Renal cortex interstitium (tissue), 11 donors: ENCODE results near the gene ASXL1. TPM values are rescaled to one million over a fixed set of nuclear protein-coding genes. Genes with fewer than 3 reads are reported as not detected.

ENCODE experiments used
- DNase-seq, 11 donors: peaks; one replicate each; pipeline ENCODE4 v3.0.0-alpha.2; 2013; ENCODE audit warnings: low read depth in 9 of 11, low spot score in 4 of 11; ENCODE audit errors: extremely low read depth in 1 of 11
- polyA plus RNA-seq, 3 donors: library from polyadenylated mRNA; unstranded; fragments of 120-200 nt; gene quantifications; one replicate each; pipeline ENCODE4 v1.2.1, GENCODE V29; 2013; ENCODE audit not compliant: insufficient read length in 3 of 3

ASXL1 gene
- polyA plus RNA-seq, 3 donors, result 61.9 to 78.5 (median 72.4) TPM

DNA sequence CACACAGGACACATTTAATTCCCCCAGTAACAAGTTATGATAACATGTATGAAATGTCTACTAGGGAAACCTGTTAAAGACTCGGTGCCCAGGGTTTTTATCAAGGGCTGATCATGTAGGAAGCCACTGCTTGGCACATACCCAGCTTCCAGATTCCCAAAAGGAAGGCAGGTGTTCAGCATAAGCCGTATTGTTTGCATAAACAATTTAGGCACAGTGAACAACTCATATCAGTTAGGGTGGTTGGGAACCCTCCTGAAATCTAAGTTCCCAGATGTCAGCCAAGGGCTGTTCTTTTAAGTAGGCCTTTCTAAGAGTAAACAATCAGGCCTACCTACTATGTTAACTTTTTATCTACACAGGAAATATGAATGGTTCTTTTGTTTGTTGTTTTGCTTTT lies 74.1 kb downstream of the ASXL1 start:
- no peak for DNase-seq

DNA sequence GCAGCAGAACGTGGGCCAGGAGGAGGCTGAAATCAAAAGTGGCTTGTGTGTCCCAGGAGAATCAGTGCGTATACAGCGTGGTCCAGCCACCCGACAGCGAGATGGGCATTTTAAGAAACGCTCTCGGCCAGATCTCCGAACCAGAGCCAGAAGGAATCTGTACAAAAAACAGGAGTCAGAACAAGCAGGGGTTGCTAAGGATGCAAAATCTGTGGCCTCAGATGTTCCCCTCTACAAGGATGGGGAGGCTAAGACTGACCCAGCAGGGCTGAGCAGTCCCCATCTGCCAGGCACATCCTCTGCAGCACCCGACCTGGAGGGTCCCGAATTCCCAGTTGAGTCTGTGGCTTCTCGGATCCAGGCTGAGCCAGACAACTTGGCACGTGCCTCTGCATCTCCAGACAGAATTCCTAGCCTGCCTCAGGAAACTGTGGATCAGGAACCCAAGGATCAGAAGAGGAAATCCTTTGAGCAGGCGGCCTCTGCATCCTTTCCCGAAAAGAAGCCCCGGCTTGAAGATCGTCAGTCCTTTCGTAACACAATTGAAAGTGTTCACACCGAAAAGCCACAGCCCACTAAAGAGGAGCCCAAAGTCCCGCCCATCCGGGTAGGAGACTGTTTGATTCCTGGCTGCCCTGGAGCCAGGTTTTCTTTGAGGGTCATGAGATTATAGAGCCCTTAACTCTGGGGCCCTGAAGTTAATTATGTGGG lies 75.3 kb downstream of the ASXL1 start:
- no peak for DNase-seq

DNA sequence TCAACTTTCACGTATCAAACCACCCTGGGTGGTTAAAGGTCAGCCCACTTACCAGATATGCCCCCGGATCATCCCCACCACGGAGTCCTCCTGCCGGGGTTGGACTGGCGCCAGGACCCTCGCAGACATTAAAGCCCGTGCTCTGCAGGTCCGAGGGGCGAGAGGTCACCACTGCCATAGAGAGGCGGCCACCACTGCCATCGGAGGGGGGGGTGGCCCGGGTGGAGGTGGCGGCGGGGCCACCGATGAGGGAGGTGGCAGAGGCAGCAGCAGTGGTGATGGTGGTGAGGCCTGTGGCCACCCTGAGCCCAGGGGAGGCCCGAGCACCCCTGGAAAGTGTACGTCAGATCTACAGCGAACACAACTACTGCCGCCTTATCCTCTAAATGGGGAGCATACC lies 76.3 kb downstream of the ASXL1 start:
- DNase-seq, result no peak

DNA sequence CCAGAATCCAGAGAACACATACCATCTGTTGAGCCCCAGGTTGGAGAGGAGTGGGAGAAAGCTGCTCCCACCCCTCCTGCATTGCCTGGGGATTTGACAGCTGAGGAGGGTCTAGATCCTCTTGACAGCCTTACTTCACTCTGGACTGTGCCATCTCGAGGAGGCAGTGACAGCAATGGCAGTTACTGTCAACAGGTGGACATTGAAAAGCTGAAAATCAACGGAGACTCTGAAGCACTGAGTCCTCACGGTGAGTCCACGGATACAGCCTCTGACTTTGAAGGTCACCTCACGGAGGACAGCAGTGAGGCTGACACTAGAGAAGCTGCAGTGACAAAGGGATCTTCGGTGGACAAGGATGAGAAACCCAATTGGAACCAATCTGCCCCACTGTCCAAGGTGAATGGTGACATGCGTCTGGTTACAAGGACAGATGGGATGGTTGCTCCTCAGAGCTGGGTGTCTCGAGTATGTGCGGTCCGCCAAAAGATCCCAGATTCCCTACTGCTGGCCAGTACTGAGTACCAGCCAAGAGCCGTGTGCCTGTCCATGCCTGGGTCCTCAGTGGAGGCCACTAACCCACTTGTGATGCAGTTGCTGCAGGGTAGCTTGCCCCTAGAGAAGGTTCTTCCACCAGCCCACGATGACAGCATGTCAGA lies 77.4 kb downstream of the ASXL1 start:
- DNase-seq, result no peak

DNA sequence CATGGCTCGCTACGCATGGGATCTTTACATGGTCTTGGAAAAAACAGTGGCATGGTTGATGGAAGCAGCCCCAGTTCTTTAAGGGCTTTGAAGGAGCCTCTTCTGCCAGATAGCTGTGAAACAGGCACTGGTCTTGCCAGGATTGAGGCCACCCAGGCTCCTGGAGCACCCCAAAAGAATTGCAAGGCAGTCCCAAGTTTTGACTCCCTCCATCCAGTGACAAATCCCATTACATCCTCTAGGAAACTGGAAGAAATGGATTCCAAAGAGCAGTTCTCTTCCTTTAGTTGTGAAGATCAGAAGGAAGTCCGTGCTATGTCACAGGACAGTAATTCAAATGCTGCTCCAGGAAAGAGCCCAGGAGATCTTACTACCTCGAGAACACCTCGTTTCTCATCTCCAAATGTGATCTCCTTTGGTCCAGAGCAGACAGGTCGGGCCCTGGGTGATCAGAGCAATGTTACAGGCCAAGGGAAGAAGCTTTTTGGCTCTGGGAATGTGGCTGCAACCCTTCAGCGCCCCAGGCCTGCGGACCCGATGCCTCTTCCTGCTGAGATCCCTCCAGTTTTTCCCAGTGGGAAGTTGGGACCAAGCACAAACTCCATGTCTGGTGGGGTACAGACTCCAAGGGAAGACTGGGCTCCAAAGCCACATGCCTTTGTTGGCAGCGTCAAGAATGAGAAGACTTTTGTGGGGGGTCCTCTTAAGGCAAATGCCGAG lies 78.2 kb downstream of the ASXL1 start:
- no peak for DNase-seq

DNA sequence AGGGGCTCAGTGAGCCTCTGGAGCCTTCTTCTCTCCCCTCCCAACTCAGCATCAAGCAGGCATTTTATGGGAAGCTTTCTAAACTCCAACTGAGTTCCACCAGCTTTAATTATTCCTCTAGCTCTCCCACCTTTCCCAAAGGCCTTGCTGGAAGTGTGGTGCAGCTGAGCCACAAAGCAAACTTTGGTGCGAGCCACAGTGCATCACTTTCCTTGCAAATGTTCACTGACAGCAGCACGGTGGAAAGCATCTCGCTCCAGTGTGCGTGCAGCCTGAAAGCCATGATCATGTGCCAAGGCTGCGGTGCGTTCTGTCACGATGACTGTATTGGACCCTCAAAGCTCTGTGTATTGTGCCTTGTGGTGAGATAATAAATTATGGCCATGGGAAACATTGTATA lies 78.8 kb downstream of the ASXL1 start:
- no peak for DNase-seq

DNA sequence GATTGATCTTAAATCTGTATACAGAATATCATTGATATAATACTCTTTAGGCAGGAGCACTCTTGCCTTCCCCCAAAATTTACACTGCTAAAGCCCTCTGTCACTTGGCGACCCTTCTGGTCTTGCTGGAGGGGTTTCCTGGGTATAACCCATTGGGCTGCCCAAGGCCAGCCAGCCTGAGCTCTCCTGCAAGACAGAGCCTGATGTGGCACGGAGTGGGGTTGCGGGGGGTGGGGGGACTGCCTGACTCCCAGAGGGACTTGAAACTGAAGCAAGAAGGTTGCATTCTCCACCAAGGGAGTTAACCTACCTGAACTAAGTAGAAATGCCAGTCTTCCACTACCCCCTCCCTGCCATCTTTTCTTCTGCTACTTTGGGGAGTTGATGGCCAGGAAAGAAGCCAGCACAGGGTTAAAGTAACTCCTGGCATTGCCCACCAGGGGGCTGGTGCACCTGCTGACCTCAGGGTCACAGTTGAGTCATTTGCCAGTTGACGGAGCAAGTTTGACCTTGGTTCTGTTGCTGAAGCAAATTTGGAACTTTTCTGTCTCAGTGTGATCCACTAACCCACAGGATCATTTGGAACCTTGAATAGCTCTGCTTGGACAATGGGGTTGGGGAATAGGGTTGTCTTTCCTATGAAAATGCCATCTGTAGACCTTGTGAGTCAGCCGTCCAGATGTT lies 79.4 kb downstream of the ASXL1 start:
- no peak for DNase-seq

DNA sequence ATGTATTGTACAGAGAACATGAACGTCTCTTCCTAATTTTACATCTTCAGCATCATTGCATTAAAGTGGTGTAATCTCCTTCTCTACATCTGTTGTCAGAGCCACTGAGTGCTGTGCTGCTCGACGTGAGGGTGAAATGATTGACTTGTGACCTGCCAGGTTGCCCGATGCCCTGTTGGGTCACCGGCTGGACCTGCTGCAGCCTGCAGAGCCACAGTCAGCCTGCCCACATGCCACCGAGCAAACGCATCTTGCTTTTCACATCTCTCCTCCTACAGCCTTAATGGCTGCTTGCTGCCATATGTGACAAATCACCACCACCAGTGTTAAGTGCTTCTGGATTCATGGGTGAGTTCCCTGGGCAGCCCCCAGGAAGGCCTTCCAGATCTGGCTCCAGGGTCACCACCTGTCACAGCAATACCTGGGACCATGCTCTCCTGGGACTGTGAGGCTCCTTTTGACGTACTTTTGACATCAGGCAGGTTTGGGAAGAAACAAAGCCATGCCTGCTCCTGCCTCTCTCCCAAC lies 80.3 kb downstream of the ASXL1 start:
- DNase-seq, result no peak

DNA sequence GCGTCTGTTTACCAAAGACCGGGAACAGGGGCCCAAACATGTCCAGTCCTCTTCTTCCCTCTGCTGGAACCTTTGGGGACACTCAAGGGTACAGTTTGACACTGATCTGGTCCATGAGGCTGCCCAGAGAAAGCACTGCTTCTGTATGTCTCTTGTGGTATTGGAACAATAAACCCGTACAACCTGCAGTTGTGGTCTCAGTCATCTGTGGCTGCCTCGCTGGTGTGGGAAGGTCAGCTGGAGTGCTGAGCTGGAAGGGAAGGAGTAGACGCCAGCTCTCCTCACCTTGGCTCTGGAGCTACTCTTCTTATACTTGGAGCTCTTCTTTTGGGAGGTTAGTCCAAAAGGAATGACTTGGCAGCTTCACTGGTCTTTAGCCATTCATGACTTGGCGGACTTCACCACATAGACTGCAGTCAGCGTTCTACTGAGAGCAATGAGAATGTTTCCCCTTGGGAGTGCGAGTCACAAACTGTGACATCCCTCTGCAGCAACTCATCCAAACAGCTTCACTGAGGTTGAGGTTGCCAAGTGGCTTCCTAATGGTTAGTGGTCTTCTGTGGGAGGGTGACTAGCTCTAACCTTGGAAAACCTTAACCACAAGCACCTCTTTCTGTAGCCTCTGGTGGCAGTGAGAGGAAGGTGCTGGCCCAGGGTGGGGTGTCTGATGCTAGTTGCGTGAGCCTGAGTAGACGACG lies 81.2 kb downstream of the ASXL1 start:
- no peak for DNase-seq

DNA sequence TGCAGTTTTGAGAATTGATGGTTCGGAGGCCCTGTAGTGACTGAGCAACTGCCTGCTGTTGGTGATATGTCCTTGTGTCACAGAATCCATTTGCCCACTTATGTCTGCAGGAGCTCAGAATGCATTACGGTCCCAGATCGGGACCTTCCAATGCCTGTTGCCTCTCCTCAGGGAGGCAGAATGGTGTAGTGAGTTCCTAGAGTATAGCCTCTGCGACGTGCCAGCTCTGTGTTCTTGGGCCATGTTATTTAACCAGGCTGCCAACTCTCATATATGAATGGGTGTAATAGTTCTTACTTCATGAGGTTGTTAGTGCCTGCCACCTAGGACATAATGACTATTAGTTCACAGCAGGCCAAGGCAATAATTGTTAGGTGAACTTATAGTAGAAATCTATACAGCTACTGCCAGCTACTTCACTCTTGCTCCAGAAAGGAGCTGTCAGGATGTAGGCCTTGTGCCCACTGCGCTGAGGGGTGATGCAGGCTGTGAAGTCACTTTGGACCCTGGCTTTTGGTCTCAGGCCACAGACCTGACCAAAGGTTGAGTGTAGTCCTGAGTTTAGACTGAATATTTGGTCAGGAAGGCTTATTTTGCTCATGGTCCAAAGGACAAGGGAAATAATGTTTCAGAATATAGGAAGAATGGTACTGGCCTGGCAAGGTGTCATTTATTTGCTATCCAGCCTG lies 82.1 kb downstream of the ASXL1 start:
- DNase-seq, result no peak

DNA sequence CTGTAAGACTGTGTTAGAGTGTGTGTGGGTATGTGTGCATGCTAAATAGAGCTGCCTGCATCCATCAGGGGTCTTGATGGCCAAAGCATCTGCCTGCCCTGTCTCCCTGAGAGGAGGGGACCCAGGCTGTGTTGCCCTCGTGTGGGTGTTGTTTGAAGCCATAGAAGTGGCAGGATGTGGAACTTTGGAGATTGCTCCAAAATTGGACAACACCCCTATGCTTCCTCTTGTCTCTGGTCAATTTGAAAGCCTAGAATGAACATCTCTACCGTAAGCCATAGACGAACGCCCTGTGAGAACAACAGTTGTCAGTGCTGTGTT lies 82.6 kb downstream of the ASXL1 start:
- DNase-seq, result no peak

DNA sequence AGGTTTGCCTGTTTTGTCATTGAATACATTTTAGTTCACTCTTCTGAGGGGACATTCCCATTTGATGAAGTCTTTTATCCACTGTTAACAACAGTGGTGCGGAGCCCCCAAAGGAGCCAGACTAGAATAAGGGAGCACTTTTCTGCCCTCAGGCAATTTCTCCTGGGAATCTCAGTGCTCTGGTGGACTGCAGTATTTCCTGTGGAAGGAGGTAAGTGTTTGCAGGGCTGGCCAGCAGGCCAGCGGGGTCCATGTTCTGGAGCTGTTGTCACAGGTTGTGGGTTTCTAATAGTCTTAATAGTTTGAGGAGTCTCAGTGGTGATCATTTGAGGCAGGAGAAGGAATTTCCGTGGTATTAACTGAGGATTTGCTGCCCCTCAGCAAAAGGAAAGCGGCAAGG lies 83.5 kb downstream of the ASXL1 start:
- DNase-seq, result no peak

DNA sequence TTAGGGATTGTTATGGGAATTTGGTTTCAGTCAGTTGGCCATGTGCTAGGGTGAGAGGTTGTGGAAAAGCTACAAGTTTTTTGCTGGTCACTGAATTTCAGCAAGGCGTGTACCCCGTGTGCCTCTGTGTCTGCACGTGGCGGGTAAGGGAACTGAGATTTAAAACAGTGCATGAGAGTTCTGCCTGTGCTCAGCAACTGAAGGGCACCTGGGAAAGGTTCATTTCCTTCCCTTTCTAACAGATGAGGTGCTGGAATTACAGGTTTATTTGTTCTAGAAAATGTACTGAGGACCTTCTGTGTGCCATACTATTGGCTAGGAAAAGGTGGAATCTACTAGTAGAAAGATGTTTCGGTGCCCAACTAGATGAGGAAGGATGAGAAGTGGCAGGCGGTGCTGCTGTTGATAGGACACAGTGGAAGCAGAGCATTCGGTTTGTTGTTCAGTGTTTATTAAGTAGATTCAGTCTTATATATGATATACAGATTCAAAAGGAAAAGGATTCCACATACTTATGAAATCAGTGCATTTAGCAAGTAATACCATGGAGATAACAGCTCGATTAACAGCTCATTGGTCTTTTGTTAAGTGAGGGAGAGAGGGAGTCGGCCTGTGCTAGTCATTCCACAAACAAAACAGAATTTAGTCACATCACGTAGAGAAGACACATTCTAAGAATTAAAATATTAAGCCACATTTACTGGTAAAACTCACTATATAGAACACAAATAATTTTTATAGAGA lies 84.7 kb downstream of the ASXL1 start:
- no peak for DNase-seq

DNA sequence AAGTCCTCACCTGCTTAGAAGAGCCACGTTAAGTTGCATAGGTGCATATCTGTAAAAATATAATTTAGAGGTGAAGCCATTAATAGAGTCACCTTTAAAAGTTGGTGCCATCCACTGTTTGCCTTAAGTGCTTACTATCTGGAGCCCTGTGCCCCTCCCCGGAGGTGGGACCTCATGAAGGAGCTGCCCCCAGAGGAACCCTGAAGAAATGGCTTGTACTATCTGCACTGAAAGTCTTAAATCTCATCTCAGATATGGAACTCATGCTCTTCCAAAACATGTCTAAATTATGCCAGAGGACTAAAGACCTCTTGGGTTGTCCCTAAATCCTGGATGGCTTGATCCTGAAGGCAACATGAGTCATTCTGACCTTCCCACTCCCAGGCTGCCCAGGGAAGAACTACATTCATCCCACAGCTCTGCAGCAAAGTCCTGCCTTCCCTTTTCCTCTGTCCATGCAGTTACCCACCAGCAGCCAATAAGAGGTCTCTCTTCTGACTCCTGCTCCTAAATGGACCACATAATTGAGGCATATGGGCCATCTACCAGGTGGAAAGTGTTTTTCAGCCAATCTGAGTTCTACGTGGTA lies 85.3 kb downstream of the ASXL1 start:
- DNase-seq, result no peak

DNA sequence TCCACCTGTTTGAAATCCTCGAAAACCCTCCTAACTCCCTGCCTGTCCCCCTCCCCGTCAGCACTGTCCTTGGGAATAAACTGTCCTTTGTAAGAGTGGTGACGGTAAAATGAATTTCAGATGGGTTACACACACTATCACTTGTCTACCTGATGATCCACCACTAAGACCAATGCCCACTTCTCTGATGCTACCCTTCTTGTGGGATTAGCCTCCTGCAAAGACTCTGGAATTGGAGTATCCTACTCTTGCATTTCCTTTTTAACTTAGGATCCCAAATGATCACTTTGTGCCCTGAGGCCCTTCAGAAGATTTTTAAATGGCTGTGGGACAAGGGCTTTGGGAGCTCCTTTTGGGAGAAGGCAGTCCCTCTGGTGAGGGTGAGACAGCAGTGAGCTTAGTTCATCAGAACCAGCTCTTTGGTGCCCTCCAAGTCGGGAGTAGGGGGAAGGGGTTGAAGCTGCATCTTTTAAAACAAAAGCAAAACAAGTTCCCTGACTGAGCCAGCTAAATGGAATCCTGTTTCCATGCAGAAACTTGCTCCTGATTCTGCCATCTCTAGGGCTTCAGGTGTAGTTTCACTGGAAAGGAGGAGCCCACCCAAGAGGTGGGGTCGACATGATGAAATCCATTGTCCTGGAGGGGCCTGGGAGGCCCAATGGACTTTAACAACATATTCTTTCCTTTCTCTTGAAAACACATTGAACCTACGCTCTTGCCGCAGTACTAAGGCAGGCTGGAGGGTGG lies 86.5 kb downstream of the ASXL1 start:
- no peak for DNase-seq

DNA sequence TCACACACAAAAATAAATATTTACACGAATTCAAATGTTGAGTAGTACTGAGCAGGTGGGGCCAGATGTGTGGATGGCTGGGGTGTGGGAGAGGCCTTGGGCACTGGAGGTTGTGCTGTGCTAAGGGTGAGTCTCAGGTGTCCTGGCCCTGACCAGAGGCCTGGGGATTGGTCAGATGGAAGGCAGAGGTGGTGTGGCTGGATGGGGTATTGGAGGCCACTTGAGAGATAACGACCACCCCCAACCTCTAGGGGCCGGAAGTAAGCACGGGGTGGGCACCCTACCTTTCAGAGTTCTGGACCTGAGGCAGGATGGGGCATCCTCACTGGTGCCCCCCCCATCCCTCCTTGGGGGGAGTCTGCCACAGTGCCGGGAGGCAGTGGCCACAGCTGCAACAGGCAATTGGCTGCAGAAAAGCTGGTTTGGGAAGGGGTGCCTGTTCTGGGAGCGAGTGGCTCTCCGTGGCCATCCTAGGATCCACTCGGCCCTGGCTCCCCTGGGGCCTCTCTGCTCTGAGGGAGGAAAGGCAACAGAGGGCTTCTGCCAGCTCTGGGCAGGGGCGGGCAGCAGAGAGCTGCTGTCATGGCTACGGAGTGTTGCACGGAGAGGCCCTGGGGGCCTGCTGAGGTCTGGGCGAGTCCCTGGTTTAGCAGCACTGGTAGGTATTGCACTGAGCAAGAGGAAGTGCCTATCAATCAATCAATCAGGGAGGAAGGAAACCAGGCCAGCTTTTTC lies 87.6 kb downstream of the ASXL1 start:
- peak in 1 of 11 donors; percentile 54 for DNase-seq
